Left cardiac atrium (tissue), 4 donors: ENCODE results near the gene ABTB1. TPM values are rescaled to one million over a fixed set of nuclear protein-coding genes. Genes with fewer than 3 reads are reported as not detected.

Source experiments
- ATAC-seq, 2 donors: fragments of 200-7000 bp; cut with Tn5 transposase; one replicate each; pipeline ENCODE4 v1.9.1; 2020; ENCODE audit warnings: mild to moderate bottlenecking in 2 of 2, moderate library complexity in 2 of 2
- DNase-seq: peaks from one replicate; pipeline ENCODE4 v3.0.0-alpha.2; 2020
- intact Hi-C, 2 donors: fragments of 100-400 bp; cut with DNase I; formaldehyde crosslinking; loops; one replicate each; pipeline versions ENCODE4 v1.14.1 to v1.15.1; 2022 to 2023
- total RNA-seq, 2 donors: library from RNA; stranded (reverse); fragmentation: NEBNext Ultra II Directional; extraction: Animal tissue kit (Norgen Biotek cat#: 25700); gene quantifications; one replicate each; pipeline ENCODE4 v1.2.1, GENCODE V29; 2021
- donor health status: DM: no; HTN: yes; CAD: no.
- donor health status: DM: no; HTN: yes; CAD: no; lungs with severe emphysema.
- donor health status: DM: yes; HTN: yes; CAD: no.
- donor health status: Dilated cardiomyopathy.

The ABTB1 gene
- total RNA-seq, 2 donors from 2014 or later, result 21.8 to 34.2 TPM

- intact Hi-C loops, result no loop called here
- ATAC-seq (no peak), DNase-seq (no peak)
Measured at GRCh38 chr3:127709320-127710060, 36.7 kb downstream of the ABTB1 start.

DNA sequence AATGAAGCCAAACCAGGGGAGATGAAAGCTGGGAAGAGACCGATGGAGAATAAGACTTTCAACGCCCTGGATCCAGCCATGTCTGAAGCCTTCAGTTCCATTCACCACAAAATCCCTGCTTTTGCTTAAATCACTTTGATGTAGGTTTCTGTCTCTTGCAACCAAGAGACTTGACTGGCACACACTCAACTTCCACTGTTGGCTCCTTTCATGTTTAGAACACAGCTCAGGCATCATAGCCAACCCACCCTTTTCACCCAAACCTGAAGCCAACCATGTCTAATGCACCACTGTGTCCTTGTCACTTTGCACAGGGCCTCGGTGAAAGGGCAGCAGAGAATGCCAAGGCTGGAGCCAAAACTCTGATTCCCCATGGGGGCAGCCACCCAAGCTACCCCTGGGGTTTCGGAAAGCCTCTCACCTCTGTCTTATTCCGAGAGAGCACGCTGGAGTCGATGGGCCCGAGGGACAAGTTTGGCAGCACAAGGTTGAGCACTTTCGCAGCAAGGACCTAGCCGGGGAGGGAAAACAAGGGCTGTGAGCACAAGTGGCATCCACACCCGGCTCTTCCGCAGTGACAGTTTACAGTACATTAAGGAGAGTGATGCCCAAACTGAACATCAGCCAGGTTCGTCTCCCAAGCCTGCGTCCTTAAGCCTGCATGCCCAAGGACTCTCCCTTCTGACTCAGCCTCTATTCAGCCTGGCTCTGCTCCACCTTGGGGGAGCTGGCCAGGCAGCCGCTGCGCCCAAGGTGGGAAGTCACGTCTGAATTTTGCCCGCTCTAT is 37.6 kb downstream of the ABTB1 start:
- DNase-seq (no peak), ATAC-seq (peak; percentile 22 to 68)
- intact Hi-C loops, result no loop called here

- peak in 1 of 2 donors; percentile 14 for ATAC-seq
- no peak for DNase-seq
- intact Hi-C loops, result no loop called here
Measured at GRCh38 chr3:127711021-127711695, 38.4 kb downstream of the ABTB1 start.

DNA sequence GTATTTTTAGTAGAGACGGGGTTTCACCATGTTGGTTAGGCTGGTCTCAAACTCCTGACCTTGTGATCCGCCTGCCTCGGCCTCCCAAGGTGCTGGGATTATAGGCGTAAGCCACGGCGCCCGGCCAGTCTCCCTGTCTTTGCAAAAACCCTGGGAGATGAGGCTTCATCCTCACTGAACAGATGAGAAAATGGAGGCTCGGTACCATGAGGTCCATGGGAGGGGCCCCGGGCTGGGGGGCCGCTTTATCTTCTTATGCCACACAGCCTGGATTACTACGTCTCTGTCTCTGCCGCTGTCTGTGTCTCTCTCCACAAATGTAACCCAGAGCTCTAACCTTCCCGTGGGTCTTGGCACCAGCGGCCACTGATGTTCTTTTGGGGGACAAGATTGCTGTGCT is 39.1 kb downstream of the ABTB1 start:
- intact Hi-C loops, result no loop called here
- ATAC-seq, result no peak
- DNase-seq, result no peak

GRCh38 chr3:127712461-127712860 is 39.7 kb downstream of the ABTB1 start:
- ATAC-seq (peak; percentile 28 to 49), DNase-seq (no peak)
- intact Hi-C loops, result no loop called here

GRCh38 chr3:127712881-127713771 is 40.4 kb downstream of the ABTB1 start:
- intact Hi-C loops, result no loop called here
- DNase-seq (no peak), ATAC-seq (peak; percentile 14 to 33)

DNA sequence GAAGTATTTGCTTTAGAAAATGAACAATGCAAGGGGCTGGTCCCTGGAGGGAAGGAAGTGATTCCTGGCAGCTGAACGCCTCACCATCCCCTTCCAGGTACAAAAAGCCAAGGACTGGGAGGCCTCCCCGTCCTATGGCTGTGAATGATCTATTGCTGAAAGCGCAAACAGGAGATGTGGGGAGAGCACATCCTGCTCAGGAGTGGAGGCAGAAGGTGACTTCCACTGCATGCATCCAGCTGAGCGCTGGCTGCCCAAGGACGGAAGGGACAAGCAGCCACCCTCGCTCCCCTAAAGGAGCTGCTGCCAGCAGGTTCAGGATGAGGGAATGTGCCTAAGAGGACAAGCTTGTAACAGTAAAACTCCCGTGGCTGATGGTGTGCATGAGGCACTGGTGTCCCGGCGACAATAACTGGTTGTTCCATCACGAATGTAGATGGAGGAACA is 41.4 kb downstream of the ABTB1 start:
- ATAC-seq (peak in 1 of 2 donors; percentile 15), DNase-seq (no peak)
- intact Hi-C loops, result no loop called here

DNA sequence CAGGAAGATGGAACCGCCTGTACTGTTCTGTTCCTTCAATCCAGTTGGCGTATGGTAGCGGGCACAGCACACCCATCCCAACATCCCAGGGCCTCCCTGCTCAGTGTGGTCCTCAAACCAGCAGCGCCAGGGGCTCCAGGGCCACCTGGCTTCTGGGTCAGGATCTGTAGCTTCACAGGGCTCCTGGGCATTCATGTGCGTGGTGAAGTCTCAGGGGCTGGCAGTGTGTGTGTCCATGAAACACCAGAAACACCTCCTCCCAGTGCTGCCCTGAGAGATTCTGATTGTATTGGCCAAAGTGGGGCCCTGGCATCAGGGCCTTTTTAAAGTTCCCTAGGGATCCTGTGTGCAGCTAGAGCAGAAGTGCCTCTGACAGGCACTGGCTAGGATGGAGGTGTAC is 42.1 kb downstream of the ABTB1 start:
- intact Hi-C loops, result no loop called here
- ATAC-seq (no peak), DNase-seq (no peak)

GRCh38 chr3:127715532-127715931 is 42.8 kb downstream of the ABTB1 start:
- no peak for ATAC-seq
- no peak for DNase-seq
- intact Hi-C loops, result no loop called here

DNA sequence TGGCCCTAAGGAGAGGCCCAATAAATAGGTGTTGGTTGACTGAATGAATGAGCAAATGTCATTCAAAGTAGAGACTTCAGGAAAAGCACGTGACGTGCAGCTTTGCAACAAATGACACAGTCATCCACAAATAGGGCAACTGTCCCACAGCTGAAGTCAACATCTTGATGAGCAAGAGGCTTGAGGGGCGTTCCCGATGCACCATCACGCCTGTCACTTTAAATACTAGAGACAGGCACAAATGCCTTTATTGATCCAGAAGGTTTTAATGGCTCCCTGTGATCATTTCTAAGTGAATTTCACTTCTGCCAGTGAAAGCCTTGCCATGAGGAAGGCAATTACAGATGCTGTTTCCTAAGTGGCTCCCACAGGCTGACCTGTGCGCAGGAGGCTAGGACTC is 43.6 kb downstream of the ABTB1 start:
- intact Hi-C loops, result no loop called here
- DNase-seq (no peak), ATAC-seq (no peak)

GRCh38 chr3:127717357-127718244 is 44.8 kb downstream of the ABTB1 start:
- intact Hi-C loops, result no loop called here
- DNase-seq (no peak), ATAC-seq (peak; percentile 31 to 56)

- DNase-seq (no peak), ATAC-seq (no peak)
- intact Hi-C loops, result no loop called here
Measured at GRCh38 chr3:127718245-127718915, 45.6 kb downstream of the ABTB1 start.

GRCh38 chr3:127718916-127719290 is 46.2 kb downstream of the ABTB1 start:
- intact Hi-C loops, result no loop called here
- DNase-seq, result no peak
- no peak for ATAC-seq

- ATAC-seq, result no peak
- intact Hi-C loops, result no loop called here
- no peak for DNase-seq
Measured at GRCh38 chr3:127719369-127719768, 46.6 kb downstream of the ABTB1 start.

DNA sequence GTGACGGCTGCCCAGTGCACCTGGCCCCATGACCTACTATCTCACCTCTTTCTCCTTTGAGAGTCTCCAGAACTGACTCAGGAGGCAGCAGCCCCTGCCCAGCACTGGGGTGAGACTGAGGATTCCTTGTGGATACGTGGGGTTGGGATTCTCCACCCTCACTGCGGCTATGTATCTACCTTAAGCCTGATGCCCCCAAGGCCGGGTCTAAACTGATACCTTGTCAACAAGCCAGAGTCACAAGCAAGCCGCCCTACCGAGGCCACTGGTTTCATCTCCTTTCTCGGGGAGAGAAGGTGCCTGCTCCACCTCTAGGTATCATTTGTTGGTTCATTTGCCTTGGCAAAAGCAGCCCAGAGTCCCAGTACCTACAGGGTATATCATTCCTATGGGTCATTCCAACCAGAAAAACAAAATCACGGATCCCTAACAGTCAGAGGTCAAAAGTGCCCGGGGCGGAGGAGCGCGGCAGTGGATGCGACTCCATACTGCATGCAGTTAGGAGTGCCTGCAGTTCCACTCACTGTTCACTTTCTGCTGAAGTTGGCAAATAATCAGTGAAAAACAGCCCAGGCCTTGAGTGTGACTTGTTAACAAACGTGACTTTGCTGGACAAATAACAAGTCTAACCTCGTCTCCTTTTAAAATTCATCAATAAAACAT is 47.5 kb downstream of the ABTB1 start:
- DNase-seq (no peak), ATAC-seq (no peak)
- intact Hi-C loops, result no loop called here

DNA sequence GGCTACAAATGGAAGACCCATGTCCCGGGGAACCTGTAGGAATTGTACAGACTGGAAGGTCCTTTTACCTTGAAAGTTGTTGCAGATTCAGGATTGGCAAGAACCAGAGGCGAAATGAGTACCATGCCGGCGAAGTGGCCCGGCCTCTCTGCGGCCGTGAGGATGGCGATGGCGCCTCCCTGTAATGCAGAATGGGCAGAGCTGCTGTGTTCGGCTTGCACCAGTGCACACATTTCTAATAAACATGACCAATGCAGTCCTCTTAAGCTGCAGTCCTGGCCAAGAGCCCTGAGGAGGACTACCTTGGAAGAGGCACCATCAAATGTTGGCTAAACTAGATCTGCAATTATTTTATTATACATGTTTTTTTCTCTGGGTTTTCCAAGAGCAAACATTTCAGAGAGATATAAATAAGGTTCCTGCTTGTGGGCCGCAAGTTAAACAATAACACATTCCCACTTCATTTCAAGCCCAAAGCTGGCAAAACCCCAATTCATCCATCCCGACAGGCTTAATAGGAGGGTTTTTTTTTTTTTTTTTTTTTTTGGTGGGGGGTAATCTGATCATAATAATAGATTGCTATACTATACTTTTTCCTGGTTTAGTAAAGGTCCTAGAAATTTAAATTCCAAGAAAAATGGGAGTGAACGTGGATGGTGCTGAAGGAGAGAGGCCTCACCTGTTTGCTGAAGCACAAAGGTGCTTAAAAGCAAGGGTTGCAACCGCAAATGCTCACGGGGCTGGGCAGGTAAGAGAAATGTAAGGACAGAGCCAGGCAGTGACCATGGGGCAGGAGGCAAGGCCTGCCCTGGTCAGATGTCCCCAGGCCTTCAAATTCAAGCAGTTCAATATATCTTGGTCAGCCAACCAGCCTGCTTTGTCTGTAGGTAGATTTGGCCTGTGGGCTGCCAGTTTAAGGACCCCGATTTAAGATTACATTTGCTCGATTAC is 48.5 kb downstream of the ABTB1 start:
- ATAC-seq (no peak), DNase-seq (no peak)
- intact Hi-C loops, result no loop called here
